VCaP (cell line): ENCODE measurements around the gene CENPH.
"Not testable (repeated sequence)": the region's sequence is repeated elsewhere in the genome, so short reads cannot be mapped to it uniquely, and the experiment has no call there.

Source experiments
- H3K27ac ChIP-seq: fragments of 450-650 bp; 2 replicates; pipeline ENCODE4 v1.5.1; 2017
- CTCF ChIP-seq: fragments of 450-650 bp; conservative IDR thresholded peaks from 2 replicates; pipeline ENCODE4 v1.5.1; 2017; ENCODE audit warnings: mild to moderate bottlenecking, moderate library complexity

CENPH gene

GRCh38 chr5:69213513-69214215, 24.3 kb downstream of the CENPH start:
- no peak for TF ChIP-seq CTCF
- no peak overlapping the region for H3K27ac ChIP-seq

GRCh38 chr5:69217151-69217511, 27.7 kb downstream of the CENPH start:
- peak overlapping the region; percentile 90 for H3K27ac ChIP-seq

GRCh38 chr5:69217548-69218526, 28.5 kb downstream of the CENPH start:
- TF ChIP-seq CTCF, result no peak
- peak overlapping the region; percentile 90 for H3K27ac ChIP-seq

More at GRCh38 chr5:69217151-69217511, 27.7 kb downstream of the CENPH start:
- TF ChIP-seq CTCF, result no peak

- no peak overlapping the region for H3K27ac ChIP-seq
- no peak for TF ChIP-seq CTCF
Observed at GRCh38 chr5:69219939-69220338, 30.6 kb downstream of the CENPH start.

- H3K27ac ChIP-seq, result not testable (repeated sequence)
Observed at GRCh38 chr5:69220371-69220770, 31.0 kb downstream of the CENPH start.

- not testable (repeated sequence) for H3K27ac ChIP-seq
Observed at GRCh38 chr5:69220833-69221232, 31.4 kb downstream of the CENPH start.

- TF ChIP-seq CTCF, result no peak
- no peak overlapping the region for H3K27ac ChIP-seq
Observed at GRCh38 chr5:69224520-69224919, 35.1 kb downstream of the CENPH start.

GRCh38 chr5:69225860-69226259, 36.5 kb downstream of the CENPH start:
- no peak overlapping the region for H3K27ac ChIP-seq
- TF ChIP-seq CTCF, result no peak
